Left ventricle myocardium inferior (tissue), 1 donor: Measurements from ENCODE around the gene PRKG1. TPM values are rescaled to one million over a fixed set of nuclear protein-coding genes. Genes with fewer than 3 reads are reported as not detected.

Experiments
- DNase-seq: peaks from one replicate; pipeline ENCODE4 v3.0.0-alpha.2; 2020
- H3K27ac ChIP-seq: fragments of 200-600 bp; replicated peaks from 2 replicates; pipeline ENCODE4 v1.8.0; 2021
- H3K27me3 ChIP-seq: fragments of 200-600 bp; 2 replicates; pipeline ENCODE4 v1.8.0; 2021; ENCODE audit warnings: low read depth
- H3K36me3 ChIP-seq: fragments of 200-600 bp; 2 replicates; pipeline ENCODE4 v1.8.0; 2021
- H3K4me1 ChIP-seq: fragments of 200-600 bp; 2 replicates; pipeline ENCODE4 v1.8.0; 2021
- H3K4me3 ChIP-seq: fragments of 200-600 bp; 2 replicates; pipeline ENCODE4 v1.8.0; 2021; ENCODE audit warnings: mild to moderate bottlenecking, moderate library complexity
- H3K9me3 ChIP-seq: fragments of 200-600 bp; replicated peaks from 2 replicates; pipeline ENCODE4 v1.8.0; 2021
- CTCF ChIP-seq: fragments of 200-600 bp; IDR thresholded peaks from 2 replicates; pipeline ENCODE4 v1.8.0; 2021; ENCODE audit warnings: antibody characterized with exemption, mild to moderate bottlenecking, borderline replicate concordance
- intact Hi-C: fragments of 100-400 bp; cut with micrococcal nuclease; formaldehyde crosslinking; loops from one replicate; pipeline ENCODE4 v1.11.0; 2022
- total RNA-seq: library from RNA; stranded (reverse); fragmentation: NEBNext Ultra II Directional; extraction: Animal tissue kit (Norgen Biotek cat#: 25700); gene quantifications from one replicate; pipeline ENCODE4 v1.2.1, GENCODE V29; 2021
- donor health status: DM: no; HTN: yes; CAD: no; lungs with severe emphysema.

The PRKG1 gene
- total RNA-seq, 1 donor from 2014 or later: 38.9 TPM

- Histone ChIP-seq H3K27me3 (no peaks in the 10 kb centered on the region), H3K36me3 (no peaks in the 10 kb centered on the region), H3K27ac (no peak overlapping the region), H3K4me1 (peaks cover 9% of the 10 kb centered on the region), H3K9me3 (peaks cover 40% of the 10 kb centered on the region), H3K4me3 (no peak overlapping the region)
- TF ChIP-seq CTCF: peak; percentile 43
- intact Hi-C loops: no loop called here
- no peak for DNase-seq
These were observed 1098.3 kb downstream of the PRKG1 start for GRCh38 chr10:52172581-52172980.

GRCh38 chr10:52185256-52185655 lies 1111.0 kb downstream of the PRKG1 start:
- no peak for DNase-seq
- Histone ChIP-seq H3K4me1 (peaks cover 4% of the 10 kb centered on the region), H3K27ac (no peak overlapping the region), H3K36me3 (no peaks in the 10 kb centered on the region), H3K27me3 (no peaks in the 10 kb centered on the region), H3K9me3 (peaks cover 5% of the 10 kb centered on the region), H3K4me3 (no peak overlapping the region)
- no peak for TF ChIP-seq CTCF
- intact Hi-C loops: no loop called here

GRCh38 chr10:52187521-52188258 lies 1113.4 kb downstream of the PRKG1 start:
- no peak for DNase-seq
- Histone ChIP-seq H3K4me3 (no peak overlapping the region), H3K27ac (no peak overlapping the region), H3K4me1 (peaks cover 4% of the 10 kb centered on the region), H3K9me3 (peaks cover 4% of the 10 kb centered on the region), H3K27me3 (no peaks in the 10 kb centered on the region), H3K36me3 (no peaks in the 10 kb centered on the region)
- no peak for TF ChIP-seq CTCF
- intact Hi-C loops: no loop called here

GRCh38 chr10:52191049-52191448 lies 1116.8 kb downstream of the PRKG1 start:
- intact Hi-C loops: no loop called here
- Histone ChIP-seq H3K4me3 (no peak overlapping the region), H3K9me3 (no peaks in the 10 kb centered on the region), H3K4me1 (peaks cover 4% of the 10 kb centered on the region), H3K36me3 (no peaks in the 10 kb centered on the region), H3K27me3 (no peaks in the 10 kb centered on the region), H3K27ac (no peak overlapping the region)
- DNase-seq: no peak
- TF ChIP-seq CTCF: no peak

GRCh38 chr10:52194191-52194590 lies 1119.9 kb downstream of the PRKG1 start:
- DNase-seq: no peak
- Histone ChIP-seq H3K27me3 (no peaks in the 10 kb centered on the region), H3K27ac (no peak overlapping the region), H3K36me3 (no peaks in the 10 kb centered on the region), H3K4me3 (no peak overlapping the region), H3K4me1 (peaks cover 3% of the 10 kb centered on the region), H3K9me3 (no peaks in the 10 kb centered on the region)
- intact Hi-C loops: no loop called here
- TF ChIP-seq CTCF: no peak
